Small intestine (tissue), 7 donors: ENCODE data around the gene KIAA1958. TPM values are rescaled to one million over a fixed set of nuclear protein-coding genes. Genes with fewer than 3 reads are reported as not detected.
"Not testable (repeated sequence)": the region's sequence is repeated elsewhere in the genome, so short reads cannot be mapped to it uniquely, and the experiment has no call there.

Experiments
- DNase-seq, 2 donors: peaks; one replicate each; pipeline versions ENCODE4 v3.0.0 to v3.0.0-alpha.2; 2013
- FAIRE-seq: peaks from 2 replicates; lab custom pipeline; 2012; peaks lifted over from hg19 to GRCh38; lab: Jason Lieb, UNC
- H3K27ac ChIP-seq, 3 donors: one replicate each; pipeline ENCODE4 v1.5.1; 2013; ENCODE audit warnings: low read length in 2 of 3, mild to moderate bottlenecking in 2 of 3, control low read depth in 1 of 3, inconsistent platforms in 1 of 3, low read depth in 1 of 3, moderate library complexity in 1 of 3
- H3K27me3 ChIP-seq, 3 donors: one replicate each; pipeline ENCODE4 v1.6.1; 2013; ENCODE audit warnings: low read length in 3 of 3, inconsistent platforms in 1 of 3; ENCODE audit not compliant: control insufficient read depth in 3 of 3, insufficient read depth in 3 of 3
- H3K36me3 ChIP-seq, 3 donors: one replicate each; pipeline ENCODE4 v1.6.1; 2013; ENCODE audit warnings: low read length in 3 of 3, inconsistent platforms in 1 of 3, low read depth in 1 of 3, mild to moderate bottlenecking in 1 of 3, moderate library complexity in 1 of 3; ENCODE audit not compliant: control insufficient read depth in 3 of 3, insufficient read depth in 2 of 3
- H3K4me1 ChIP-seq, 3 donors: one replicate each; pipeline ENCODE4 v1.6.1; 2013; ENCODE audit warnings: low read length in 2 of 3, inconsistent platforms in 1 of 3, low read depth in 1 of 3, mild to moderate bottlenecking in 1 of 3, moderate library complexity in 1 of 3; ENCODE audit not compliant: control insufficient read depth in 3 of 3, insufficient read depth in 2 of 3
- H3K4me3 ChIP-seq, 3 donors: one replicate each; pipeline ENCODE4 v1.5.1; 2013; ENCODE audit warnings: low read length in 3 of 3, control low read depth in 1 of 3, inconsistent platforms in 1 of 3, low read depth in 1 of 3, mild to moderate bottlenecking in 1 of 3, moderate library complexity in 1 of 3
- H3K9me3 ChIP-seq, 2 donors: one replicate each; pipeline ENCODE4 v1.6.1; 2013; ENCODE audit warnings: low read depth in 1 of 2, low read length in 1 of 2; ENCODE audit not compliant: control insufficient read depth in 2 of 2, insufficient read depth in 1 of 2
- WGBS, 3 donors: extraction: QIAGEN DNeasy Blood & Tissue Kit; methylation state at CpG; one replicate each; pipeline ENCODE4 v1.1.7; 2013; 5-methylcytosine and 5-hydroxymethylcytosine counted together
- polyA plus RNA-seq, 4 donors: library from polyadenylated mRNA; stranded (reverse) in 3 of 4; unstranded in 1 of 4; fragments of 200-250 nt in 3 of 4; fragments of 120-200 nt in 1 of 4; gene quantifications; one replicate each; pipeline versions ENCODE4 v1.2.1 to v1.2.3, GENCODE V29; 2013
- donor health status: healthy with polysubstance abuse.
- donor health status: control.
- donor health status: control.
- donor health status: Bipolar disorder and iron deficiency.
- donor health status: healthy.

Gene KIAA1958
- polyA plus RNA-seq, 4 donors: 0.54 to 9.8 (median 1.1) TPM

- no peaks in the 10 kb centered on the region for H3K9me3 ChIP-seq
- peaks cover 0 to 28% (median 0%) of the 10 kb centered on the region in 3 donors for H3K4me1 ChIP-seq
- DNase-seq (peak; percentile 53 to 56), FAIRE-seq (no peak)
- peak overlapping the region in 2 of 3 donors; percentile 44 to 79 for H3K27ac ChIP-seq
- WGBS, 3 donors: 24 to 62% (median 44%) methylated on average over 4 of the region's 4 CpGs
- H3K4me3 ChIP-seq: no peak overlapping the region
- peaks cover 0 to 11% (median 0%) of the 10 kb centered on the region in 3 donors for H3K36me3 ChIP-seq
- H3K27me3 ChIP-seq: no peaks in the 10 kb centered on the region
Observed at GRCh38 chr9:112505086-112505485, 18.5 kb downstream of the KIAA1958 start.

DNA sequence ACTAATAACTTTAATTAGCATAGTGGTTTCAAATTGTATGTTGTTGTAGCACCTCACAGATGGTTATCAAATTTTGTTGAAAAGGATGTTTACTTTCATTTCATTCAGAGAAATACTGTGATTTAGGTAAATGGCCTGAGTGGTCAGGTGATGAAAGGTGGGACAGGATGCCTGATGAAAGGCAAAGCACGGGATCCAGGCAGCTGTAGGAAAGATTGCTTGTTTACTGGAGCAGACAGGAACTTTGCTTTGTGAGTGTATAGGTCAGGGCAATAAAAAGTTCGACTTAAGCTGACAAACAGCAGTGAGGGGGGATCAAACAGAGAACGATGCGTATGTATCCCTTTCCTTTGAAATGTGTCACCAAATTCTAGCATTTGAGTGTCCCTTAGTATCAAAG, 19.0 kb downstream of the KIAA1958 start:
- DNase-seq (peak; percentile 80 to 91), FAIRE-seq (no peak)
- Histone ChIP-seq H3K36me3 (peaks cover 0 to 8% (median 0%) of the 10 kb centered on the region in 3 donors), H3K4me1 (peaks cover 0 to 28% (median 0%) of the 10 kb centered on the region in 3 donors), H3K27me3 (no peaks in the 10 kb centered on the region), H3K9me3 (no peaks in the 10 kb centered on the region), H3K27ac (peak overlapping the region in 1 of 3 donors; percentile 79), H3K4me3 (no peak overlapping the region)
- WGBS, 3 donors: 15 to 58% (median 29%) methylated on average over 4 of the region's 4 CpGs

DNA sequence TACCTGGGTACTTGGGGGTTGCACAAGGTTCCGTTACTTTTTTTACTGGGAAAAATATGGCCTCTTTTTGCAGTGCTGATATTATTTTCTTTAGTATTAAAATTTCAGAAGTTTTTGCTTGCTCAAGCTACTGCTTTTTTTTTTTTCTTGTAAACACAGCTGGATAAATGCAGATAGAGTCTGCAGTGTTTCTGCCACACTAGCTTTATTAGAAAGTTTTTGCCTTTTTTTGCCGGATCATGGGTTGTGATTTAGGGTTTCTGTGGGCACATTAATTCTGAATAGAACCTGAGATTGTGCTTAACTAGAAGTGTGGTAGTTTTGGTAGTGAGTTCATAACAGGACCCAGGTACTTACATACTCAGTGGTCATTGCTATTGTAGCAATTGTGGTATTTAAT, 19.9 kb downstream of the KIAA1958 start:
- WGBS, 3 donors: 67 to 85% (median 72%) methylated on average over 2 of the region's 2 CpGs
- H3K27ac ChIP-seq: peak overlapping the region in 1 of 3 donors; percentile 79
- peaks cover 0 to 28% (median 0%) of the 10 kb centered on the region in 3 donors for H3K4me1 ChIP-seq
- no peak overlapping the region for H3K4me3 ChIP-seq
- peaks cover 0 to 3% (median 0%) of the 10 kb centered on the region in 3 donors for H3K36me3 ChIP-seq
- DNase-seq (peak in 1 of 2 donors; percentile 24), FAIRE-seq (no peak)
- H3K27me3 ChIP-seq: no peaks in the 10 kb centered on the region
- H3K9me3 ChIP-seq: no peaks in the 10 kb centered on the region

GRCh38 chr9:112507001-112507680, 20.5 kb downstream of the KIAA1958 start:
- WGBS, 3 donors: 84 to 92% (median 91%) methylated on average over 2 of the region's 2 CpGs
- Histone ChIP-seq H3K27me3 (no peaks in the 10 kb centered on the region), H3K4me3 (no peak overlapping the region), H3K27ac (peak overlapping the region in 1 of 3 donors; percentile 79), H3K4me1 (peaks cover 0 to 28% (median 0%) of the 10 kb centered on the region in 3 donors), H3K9me3 (no peaks in the 10 kb centered on the region), H3K36me3 (peaks cover 0 to 2% (median 0%) of the 10 kb centered on the region in 3 donors)
- FAIRE-seq: no peak
- peak; percentile 36 to 55 for DNase-seq

DNA sequence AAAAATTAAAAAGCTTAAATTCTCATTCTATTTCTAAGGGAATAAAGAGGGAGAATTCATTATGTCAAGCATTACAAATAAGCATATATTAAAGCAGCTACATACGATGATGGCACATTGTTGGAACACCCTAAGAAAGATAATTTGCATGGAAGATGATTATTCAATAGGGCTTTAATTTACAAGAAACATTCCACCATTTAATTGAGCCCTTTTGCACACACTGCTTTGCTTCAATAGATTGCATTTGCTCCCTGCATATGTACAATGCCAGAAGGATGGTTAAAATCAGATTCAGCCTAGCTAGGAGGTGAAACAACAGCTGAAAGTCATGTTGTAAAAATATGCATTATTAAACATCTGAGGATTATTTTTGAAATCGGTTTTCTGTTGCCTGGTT, 21.8 kb downstream of the KIAA1958 start:
- Histone ChIP-seq H3K4me3 (no peak overlapping the region), H3K4me1 (peaks cover 0 to 28% (median 0%) of the 10 kb centered on the region in 3 donors), H3K27me3 (no peaks in the 10 kb centered on the region), H3K27ac (no peak overlapping the region), H3K9me3 (no peaks in the 10 kb centered on the region), H3K36me3 (peaks cover 0 to 2% (median 0%) of the 10 kb centered on the region in 3 donors)
- WGBS, 3 donors: 66 to 74% (median 69%) methylated on average over 2 of the region's 2 CpGs
- FAIRE-seq: no peak
- DNase-seq: no peak

GRCh38 chr9:112512377-112512776, 25.8 kb downstream of the KIAA1958 start:
- not testable (repeated sequence) for H3K9me3 ChIP-seq, H3K4me3 ChIP-seq, H3K4me1 ChIP-seq, H3K27ac ChIP-seq, H3K36me3 ChIP-seq, DNase-seq, H3K27me3 ChIP-seq, FAIRE-seq
- 85 to 88% (median 87%) methylated on average over 2 to 3 of the region's 4 CpGs for WGBS, 3 donors

- no peaks in the 10 kb centered on the region for H3K9me3 ChIP-seq
- no peak for FAIRE-seq
- H3K27ac ChIP-seq: no peak overlapping the region
- H3K36me3 ChIP-seq: no peaks in the 10 kb centered on the region
- H3K4me3 ChIP-seq: no peak overlapping the region
- no peak for DNase-seq
- 88 to 98% (median 96%) methylated on average over 2 of the region's 2 CpGs for WGBS, 3 donors
- no peaks in the 10 kb centered on the region for H3K4me1 ChIP-seq
- H3K27me3 ChIP-seq: no peaks in the 10 kb centered on the region
Observed at GRCh38 chr9:112516769-112517168, 30.1 kb downstream of the KIAA1958 start.

DNA sequence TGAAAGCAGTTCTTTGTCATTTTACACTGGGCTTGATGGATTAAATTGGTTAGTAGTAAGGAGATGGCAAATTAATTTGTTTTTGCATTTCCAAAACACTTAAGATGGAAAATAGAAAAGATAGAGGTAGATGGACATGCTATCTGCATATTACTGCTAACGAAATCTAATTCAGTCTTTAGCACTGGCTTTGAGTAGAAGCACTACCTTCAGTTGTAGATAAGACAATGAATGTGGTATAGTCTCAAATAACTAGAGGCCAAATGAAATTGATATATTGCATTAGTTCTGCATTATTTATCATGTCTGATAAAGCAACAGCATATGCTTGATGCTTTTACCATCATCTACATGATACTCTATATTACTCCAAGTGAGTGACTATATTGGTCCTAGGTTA, 33.4 kb downstream of the KIAA1958 start:
- DNase-seq (no peak), FAIRE-seq (no peak)
- Histone ChIP-seq H3K36me3 (no peaks in the 10 kb centered on the region), H3K27ac (no peak overlapping the region), H3K4me1 (no peaks in the 10 kb centered on the region), H3K9me3 (no peaks in the 10 kb centered on the region), H3K27me3 (no peaks in the 10 kb centered on the region), H3K4me3 (no peak overlapping the region)
- WGBS, 3 donors: 88 to 93% (median 90%) methylated on average over 1 of the region's 1 CpG
